HG02981 (cell line): ENCODE results near the gene SEMA6A.
A peak's percentile ranks its signal among the peaks of the same experiment; 100 is the strongest.

ENCODE experiments used
- ATAC-seq: cut with Tn5 transposase; IDR thresholded peaks from one replicate; pipeline ENCODE4 v1.9.1; 2021; ENCODE audit warnings: mild to moderate bottlenecking, moderate library complexity; ENCODE audit not compliant: unreplicated experiment

The SEMA6A gene

DNA sequence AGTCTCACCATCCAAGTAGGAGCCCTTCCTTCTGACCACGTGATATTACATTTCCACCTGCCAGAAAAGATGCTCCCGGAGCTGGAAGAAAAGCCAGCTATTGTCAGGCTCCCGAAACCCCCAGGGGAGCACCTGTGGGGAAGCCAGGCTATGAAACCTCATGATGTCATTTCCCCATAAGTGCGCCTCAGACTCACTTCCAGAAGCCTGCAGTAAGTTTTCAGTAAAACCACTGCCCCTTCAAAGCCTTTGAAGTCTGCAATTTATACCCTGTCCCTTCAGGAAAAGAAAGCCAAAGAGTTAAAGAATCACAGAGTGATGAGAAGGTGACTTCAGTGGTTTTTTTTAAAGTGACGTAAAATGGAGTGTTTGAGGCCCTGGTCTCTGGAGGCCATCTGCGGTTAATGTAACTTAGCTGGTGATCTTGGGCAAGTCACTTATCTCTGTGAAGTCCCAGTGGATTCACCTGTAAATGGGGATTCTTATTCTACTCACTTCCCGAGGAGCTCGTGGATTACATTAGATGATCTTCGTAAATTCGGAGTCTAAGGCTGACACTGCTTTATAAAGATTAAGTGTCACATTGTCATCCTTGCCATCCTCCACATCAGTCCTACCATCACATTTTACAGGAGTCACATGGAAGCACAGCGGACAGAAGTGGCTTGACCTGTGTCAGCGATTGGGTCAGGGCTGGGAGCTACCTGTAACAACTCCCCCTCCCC lies 2.6 kb upstream of the SEMA6A start:
- ATAC-seq: peak; percentile 52

- ATAC-seq: peak; percentile 36
Observed at GRCh38 chr5:116576053-116576713, 1.6 kb upstream of the SEMA6A start.

DNA sequence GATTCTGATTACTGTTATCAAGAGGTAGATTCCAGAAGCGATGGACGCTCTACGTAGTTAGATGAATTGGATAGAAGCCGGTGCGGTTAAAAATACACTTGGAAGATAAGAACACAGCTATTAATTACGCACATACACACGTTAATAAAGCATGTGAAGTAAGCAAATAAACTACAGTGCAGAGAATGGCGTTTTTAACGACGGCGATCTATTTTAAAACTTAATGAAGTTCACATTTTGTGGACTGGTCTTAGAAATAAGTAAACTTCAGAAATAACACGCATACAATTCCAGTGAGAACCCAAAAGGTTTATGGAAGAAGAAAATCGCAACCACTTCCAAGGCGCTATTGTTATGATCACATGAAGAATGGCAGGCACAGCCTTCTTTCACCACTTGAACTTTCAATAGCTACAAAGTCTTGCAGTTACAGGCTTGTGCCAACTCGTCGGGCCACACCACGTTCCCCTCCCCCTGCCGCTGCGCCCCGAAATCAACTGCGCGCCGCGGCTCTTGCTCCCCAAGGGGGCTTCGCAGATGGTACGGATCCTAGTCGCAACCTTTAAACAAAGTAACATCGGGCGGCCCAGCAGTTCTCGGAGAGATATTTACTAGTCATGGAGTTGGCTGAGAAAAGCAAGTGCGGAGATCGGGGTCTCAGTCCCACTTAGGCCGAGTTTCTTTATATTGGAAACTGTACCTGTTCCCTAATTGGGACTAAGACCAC lies 866 bp upstream of the SEMA6A start:
- no peak for ATAC-seq

DNA sequence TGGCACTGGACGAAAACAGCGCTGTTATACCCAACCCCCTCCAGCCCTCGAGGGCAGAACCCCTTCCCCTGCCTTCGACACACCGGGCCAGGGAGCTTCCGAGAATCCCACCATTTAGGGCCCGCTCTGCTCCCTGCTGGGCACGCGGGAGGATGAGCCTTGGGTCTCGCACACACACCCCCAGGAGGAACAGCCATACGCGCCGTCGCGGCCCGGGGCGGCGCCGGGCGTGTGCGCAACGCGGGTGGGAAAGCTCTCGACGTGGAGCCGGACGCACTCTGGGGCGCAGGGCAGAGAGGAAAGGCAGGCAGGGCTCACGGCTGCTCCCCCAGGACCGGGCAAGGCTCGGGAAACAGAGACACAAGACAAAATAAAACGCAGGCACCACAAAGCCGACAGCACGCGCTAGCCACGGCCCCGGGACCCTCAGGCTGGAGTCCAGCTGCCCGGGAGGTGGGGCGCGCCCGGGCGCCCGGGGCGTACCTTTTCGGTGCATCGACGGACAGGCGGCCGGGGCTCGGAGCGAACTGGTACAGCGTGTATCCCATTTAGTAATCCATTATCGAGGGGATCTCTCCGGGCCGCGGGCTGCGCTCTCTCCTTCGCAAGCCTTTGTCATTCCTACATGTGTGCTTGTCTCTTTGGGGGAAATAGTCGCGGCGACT lies 789 bp downstream of the SEMA6A start:
- no peak for ATAC-seq

DNA sequence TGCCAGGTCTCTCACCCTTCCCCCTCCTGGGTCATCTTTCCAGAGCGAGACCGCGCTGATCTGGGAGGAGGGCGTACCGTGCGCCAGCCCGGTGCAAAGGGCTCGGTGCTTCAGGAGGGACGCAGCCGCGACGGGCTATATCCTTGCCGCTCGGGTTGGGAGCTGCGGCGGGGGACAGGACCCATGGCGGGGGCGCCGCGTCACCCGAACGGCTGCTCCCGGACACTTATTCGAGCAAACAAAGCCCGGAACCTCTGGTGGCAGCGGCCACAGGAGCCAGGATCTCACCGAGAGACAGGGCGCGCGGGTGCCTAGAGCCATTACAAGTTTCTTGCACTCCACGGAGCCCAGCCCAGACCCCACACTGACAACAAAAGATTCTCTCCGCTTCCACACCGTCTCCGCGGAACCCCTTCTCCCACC lies 1.3 kb downstream of the SEMA6A start:
- no peak for ATAC-seq

DNA sequence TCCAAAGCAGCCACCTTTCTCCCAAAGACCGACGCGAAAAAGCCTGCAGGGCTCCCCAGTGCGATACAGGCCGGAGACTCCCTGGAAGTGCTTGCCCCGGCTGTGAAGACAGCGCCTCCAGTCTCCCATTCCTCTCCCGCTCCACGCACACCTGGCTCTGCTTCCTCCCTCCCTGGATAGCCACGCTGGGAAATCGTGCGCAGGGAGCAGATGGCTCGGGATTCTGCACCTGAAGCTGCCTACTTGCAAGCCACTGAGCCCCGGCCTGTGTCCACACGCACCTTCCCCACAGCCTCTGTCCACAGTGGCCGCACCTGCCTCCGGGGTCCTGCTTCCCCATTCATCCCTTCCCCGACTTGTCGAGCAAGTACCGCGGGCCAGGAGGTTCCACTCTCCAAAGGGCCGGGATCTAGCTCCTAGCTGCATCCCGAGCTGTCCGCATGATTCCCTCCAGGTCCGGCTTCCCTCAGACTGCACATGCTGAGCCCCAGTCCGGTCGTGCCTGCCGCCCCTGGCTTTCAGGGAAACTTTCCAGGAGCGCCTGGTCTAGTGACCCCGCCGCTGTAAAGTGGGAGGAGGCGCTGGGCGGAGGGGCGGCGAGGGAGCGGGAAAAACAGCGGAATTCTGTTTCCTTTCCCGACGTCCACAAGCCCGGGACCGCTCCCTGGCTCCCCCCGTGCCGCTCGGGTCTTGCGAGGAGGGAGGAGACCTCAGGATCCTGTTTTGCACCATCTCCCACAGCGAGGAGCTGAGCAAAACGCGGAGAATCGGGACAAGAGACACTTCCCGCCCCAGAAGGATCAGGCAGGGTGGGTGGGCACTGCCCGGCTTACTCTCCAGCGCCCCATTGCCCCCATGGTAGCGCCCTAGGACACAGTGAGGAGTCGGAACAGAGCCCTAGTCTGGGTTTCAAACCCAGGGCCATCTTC lies 2.0 kb downstream of the SEMA6A start:
- ATAC-seq: no peak

GRCh38 chr5:116571568-116572349 lies 2.9 kb downstream of the SEMA6A start:
- no peak for ATAC-seq

GRCh38 chr5:116569999-116570398 lies 4.6 kb downstream of the SEMA6A start:
- ATAC-seq: no peak

- ATAC-seq: no peak
Observed at GRCh38 chr5:116567106-116567505, 7.5 kb downstream of the SEMA6A start.

DNA sequence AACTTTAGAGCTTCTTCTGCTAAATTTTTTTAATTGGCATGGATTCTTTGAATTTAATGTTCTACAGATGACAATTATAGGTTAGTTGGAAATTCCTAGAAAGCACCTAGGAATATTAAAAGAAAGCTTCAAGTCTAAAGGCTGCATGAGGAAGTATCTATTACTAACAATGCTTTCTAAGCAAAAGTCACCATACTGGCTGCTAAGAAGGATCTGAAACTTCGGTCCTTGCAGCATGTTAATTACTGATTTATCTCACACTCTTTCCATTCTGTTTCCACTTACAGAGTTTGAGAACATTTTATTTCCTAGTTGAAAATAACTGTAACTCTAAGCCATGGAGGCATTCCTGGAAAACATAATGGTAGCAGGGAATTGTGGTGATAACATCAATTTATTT lies 8.4 kb downstream of the SEMA6A start:
- ATAC-seq: no peak

GRCh38 chr5:116564756-116565490 lies 9.7 kb downstream of the SEMA6A start:
- no peak for ATAC-seq

- ATAC-seq: no peak
Observed at GRCh38 chr5:116564312-116564711, 10.3 kb downstream of the SEMA6A start.

DNA sequence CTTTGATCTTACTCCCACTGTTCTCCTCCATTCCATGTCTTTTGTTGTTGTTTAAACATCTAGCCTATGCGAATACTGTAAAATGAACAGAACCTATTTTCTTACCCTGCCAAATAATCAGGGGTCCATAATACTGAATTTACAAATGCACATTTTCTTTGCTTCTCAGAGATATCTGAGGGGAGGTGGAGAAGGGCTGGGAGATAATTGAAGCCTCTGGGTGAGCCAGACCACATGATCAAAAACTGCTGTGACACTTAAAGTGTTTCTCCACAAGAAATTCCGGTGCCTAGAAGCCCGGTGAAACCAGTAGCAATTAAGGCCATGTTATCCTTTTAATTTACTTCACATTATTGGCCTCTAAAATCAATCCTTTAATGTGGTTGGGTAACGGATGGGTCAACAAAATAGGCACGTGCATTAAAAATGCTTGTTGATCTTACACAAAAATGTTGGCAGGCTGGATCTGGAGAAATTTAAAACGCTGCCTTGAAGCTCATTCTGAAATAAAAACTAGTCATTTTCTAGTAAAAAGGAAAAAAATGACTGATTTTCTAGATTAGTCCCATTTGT lies 10.8 kb downstream of the SEMA6A start:
- ATAC-seq: no peak

DNA sequence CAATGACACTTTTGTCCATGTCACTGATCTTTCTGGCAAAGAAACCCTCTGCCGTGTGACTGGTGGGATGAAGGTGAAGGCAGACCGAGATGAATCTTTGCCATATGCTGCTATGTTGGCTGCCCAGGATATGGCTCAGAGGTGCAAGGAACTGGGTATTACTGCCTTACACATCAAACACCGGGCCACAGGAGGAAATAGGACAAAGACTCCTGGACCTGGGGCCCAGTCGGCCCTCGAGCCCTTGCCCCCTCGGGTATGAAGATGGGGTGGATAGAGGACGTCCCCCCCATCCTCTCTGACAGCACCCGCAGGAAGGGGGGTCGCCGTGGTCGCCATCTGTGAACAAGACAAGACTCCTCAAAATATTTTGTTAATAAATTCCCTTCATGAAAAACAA lies 12.0 kb downstream of the SEMA6A start:
- ATAC-seq: no peak

DNA sequence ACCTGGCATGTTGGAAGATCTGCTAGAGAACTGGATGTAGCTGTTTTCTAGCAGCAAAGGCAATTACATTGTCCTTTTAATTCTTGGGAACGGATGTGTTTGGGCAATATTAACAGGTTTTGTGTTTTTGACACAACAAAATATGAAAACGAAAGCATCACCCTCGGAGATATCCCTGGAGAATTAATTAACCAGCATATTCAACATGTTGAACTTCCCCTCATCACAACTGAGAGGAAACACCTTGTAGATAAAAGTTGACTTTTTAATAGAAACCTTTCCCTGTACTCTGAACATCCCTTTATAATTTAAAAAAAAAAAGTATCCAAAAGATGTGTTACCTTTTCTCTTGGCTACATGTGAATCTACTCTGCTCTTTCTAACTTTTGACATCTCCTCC lies 13.0 kb downstream of the SEMA6A start:
- no peak for ATAC-seq

- no peak for ATAC-seq
Observed at GRCh38 chr5:116559673-116560164, 14.9 kb downstream of the SEMA6A start.

- no peak for ATAC-seq
Observed at GRCh38 chr5:116559239-116559638, 15.4 kb downstream of the SEMA6A start.

GRCh38 chr5:116557669-116558271 lies 16.9 kb downstream of the SEMA6A start:
- no peak for ATAC-seq
